ENCODE results near the gene NKPD1.
"Not testable (repeated sequence)": the region's sequence is repeated elsewhere in the genome, so short reads cannot be mapped to it uniquely, and the experiment has no call there.

The NKPD1 gene

DNA sequence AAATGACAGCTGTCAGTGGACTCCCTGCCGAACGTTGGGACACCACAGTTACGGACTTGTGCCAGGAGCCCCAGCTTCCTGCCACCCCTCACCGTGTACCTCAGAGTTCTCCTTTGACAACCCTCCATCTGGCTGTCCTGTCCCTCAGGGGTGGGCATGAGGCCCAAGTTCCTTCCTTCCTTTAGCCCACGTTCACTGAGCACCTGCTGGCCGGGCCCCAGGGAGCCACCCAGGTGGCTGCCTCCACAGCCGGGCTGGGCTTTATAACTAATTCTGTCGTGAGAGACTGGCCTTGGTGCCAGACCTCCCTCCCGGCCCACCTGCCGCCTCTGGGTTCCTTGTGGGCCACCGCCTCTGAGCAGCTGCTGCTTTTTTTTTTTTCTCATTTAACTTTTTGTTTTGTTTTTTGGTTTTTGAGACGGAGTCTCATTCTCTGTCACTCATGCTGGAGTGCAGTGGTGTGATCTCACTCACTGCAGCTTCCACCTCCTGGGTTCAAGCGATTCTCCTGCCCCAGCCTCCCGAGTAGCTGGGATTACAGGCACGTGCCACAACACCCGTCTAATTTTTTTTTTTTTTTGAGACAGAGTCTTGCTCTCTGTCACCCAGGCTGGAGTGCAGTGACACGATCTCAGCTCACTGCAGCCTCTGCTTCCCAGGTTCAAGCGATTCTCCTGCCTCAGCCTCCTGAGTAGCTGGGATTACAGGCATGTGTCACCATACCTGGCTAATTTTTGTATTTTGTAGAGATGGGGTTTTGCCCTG is 42.0 kb downstream of the NKPD1 start:
- not testable (repeated sequence) for DNase-seq (ENCODE audit: low read depth in 2 of 2)

DNA sequence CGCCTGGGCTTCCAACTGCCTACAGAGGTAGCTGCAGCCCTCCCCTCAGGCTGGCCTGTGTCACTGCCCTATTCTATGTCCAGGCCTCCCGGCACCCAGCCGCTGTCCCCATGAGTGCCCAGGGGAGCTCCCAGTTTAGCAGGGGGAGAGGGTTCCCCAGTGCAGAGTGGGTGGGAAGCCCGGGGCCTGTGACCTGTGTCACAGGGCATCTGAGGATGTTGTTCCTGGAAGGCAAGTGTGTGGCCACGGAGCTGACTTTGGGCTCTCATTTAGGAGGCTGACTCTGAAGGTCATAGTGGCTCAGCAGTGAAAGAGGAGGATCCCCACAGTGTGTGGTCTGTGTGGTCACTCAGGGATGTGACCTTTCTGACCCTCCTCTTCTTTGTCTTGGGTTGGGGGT is 42.7 kb downstream of the NKPD1 start:
- no peak for DNase-seq (ENCODE audit: low read depth in 2 of 2)

DNA sequence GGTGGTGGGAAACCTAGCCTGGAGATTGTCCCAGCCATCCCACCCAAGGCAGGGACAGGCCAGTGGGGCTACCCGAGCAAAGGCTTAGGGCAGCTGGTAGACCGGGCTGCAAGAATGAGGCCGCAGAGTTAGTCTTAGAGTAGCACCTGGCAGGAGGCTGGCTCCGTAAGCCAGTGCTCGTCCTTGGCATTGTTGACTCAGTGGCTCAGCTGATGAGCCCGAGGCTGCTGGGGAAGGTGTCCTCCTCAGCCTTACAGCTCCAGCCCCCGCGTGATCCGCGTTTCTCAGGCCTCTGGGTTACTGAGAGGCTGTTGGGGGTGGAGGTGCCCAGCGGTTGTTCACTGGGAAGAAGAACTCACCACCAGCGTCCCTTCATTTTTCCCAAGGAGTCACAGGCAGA is 43.1 kb downstream of the NKPD1 start:
- DNase-seq (ENCODE audit: low read depth in 2 of 2): no peak

DNA sequence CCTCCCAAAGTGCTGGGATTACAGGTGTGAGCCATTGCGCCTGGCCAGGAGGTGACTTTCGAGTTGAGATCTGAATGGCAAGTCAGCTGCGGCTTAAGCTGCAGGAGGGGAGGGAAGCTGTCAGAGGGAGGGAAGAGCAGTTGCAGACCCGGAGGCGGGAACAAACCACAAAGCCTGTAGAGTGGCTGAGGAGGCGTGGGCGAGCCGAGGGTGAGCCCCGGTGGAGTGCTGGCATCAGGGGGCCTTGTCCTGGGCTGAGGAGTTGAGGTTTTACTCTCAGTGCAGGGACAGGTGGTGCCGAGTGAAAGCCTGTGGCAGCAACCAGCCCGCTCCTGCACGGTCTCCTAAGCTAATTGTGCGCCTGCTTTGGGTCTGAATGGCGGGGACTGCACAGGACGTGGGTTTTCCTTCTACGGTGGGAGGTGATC is 43.6 kb downstream of the NKPD1 start:
- DNase-seq (ENCODE audit: low read depth in 2 of 2): peak; percentile 22 to 59

DNA sequence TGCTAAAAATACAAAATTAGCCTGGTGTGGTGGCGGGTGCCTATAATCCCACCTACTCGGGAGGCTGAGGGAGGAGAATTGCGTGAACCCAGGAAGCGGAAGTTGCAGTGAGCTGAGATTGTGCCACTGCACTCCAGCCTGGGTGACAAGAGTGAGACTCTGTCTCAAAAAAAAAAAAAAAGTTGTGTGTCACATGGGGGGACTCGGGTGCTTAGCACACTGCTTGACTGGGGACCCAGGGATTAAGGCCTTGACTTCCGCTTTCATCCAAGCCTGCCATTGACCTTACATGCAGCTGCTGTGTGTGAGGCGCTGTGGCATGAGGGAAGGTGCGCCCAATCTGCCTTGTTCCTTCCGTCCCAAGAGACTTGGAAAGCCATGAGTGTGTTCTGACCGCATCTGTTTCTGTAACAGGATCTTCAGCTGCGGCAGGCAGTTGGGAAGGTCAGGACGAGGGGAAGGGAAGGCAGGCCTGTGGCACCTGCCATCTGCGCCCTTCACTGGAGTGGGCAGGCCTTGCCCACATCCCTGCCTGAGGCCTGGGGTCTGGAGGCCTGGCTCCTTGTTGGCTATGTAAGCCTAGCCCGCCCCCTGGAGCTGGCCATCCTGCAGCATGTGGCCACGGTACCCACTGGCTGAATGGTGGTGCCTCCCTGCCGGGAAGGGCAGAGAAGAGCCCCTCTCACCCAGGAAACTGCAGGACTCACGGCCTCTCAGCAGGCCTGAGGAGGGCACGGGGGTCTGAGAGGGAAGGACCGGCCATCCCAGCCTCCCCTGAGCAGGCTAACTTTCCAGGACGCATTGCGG is 44.8 kb downstream of the NKPD1 start:
- DNase-seq (ENCODE audit: low read depth in 2 of 2): no peak

DNA sequence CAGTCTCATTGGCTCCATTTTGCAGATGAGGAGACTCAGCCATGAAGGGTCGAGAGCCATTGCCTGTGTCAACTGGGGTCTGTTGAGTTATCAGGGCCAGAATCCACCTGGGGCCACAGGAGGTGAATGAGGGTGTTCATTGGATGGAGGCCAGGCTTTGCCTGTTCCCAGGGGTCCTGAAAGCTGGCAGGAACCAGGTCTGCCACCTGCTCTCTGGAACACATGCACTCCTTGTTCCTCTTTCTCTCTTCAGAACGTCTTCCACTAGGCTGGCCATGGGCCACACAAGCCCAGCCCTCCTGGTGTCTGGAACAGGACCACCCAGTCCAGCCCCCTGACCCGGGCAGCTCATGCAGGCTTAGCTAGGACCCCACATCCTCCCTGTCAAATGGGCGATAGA is 46.7 kb downstream of the NKPD1 start:
- DNase-seq (ENCODE audit: low read depth in 2 of 2): no peak

DNA sequence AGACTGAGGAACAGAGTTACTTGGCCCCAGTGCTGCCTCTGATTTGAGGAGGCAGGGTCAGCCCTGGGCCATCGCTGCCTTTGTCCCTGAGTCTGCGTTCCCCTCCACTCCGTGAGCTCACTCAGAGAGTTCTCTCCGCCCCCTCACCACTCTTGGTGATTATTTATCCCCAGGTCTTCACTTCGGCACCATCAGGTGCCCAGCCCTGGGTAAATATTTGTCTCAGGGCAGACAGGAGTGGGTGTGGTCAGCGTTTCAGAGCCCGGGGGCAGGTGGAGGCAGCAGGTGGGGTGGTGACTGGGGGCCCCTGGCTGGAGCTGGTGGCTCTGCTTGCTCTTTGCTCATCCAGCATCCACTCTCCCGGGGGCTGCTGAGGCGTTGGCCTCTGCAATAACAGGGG is 47.2 kb downstream of the NKPD1 start:
- no peak for DNase-seq (ENCODE audit: low read depth in 2 of 2)

DNA sequence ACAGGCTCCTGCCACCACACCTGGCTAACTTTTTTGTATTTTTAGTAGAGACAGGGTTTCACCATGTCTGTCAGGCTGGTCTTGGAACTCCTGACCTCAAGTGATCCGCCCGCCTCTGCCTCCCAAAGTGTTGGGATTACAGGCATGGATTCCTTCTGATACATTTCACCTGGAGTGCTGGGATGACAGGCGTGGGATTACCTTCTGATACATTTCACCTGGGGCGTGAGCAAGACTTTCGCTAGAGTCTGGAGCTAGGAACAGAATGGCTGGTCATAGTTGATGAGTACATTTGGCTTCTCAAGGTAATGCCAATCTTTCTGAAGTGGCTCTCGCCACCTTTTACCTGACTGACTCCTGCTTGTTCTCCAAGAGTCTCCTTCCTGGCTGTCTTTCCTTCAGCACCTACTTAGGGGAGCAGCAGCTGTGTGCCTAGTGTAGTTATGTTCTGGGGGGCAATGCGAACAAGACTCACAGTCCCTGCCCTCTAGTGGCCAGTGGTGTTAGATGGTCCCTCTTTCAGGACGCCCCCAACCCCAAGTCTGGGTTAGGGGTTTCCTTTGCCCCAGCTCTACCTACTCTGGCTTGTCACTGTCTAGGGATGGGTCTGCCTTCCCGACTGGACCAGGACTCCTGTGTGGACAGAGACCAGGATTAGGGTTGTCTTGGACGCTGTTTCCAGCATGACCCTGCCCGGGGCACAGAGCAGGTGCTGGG is 48.5 kb downstream of the NKPD1 start:
- DNase-seq (ENCODE audit: low read depth in 2 of 2): no peak

All from stimulated activated CD4-positive, alpha-beta T cell treated with anti-CD3 and anti-CD28 coated beads, Interleukin-12 subunit alpha, Interleukin-12 subunit beta, amount 100 ng/mL, for 24 hours (primary cell).